Skeletal muscle satellite cell (primary cell): Measurements from ENCODE around the gene GPC6.

ENCODE experiments used
- H3K27me3 ChIP-seq: 2 replicates; pipeline ENCODE4 v1.7.0; 2013; ENCODE audit warnings: low read length; ENCODE audit not compliant: control insufficient read depth, insufficient read depth
- H3K36me3 ChIP-seq: 2 replicates; pipeline ENCODE4 v1.7.0; 2013; ENCODE audit warnings: mild to moderate bottlenecking, control low read depth, low read length; ENCODE audit not compliant: insufficient read depth
- H3K4me1 ChIP-seq: 2 replicates; pipeline ENCODE4 v1.7.0; 2013; ENCODE audit warnings: low read length; ENCODE audit not compliant: control insufficient read depth, insufficient read depth
- H3K4me2 ChIP-seq: 2 replicates; pipeline ENCODE4 v1.7.0; 2013; ENCODE audit warnings: mild to moderate bottlenecking, low read length
- H3K4me3 ChIP-seq: 2 replicates; pipeline ENCODE4 v1.7.0; 2013; ENCODE audit warnings: low read length
- H3K9ac ChIP-seq: 2 replicates; pipeline ENCODE4 v1.7.0; 2013; ENCODE audit warnings: mild to moderate bottlenecking, low read depth, low read length, moderate library complexity
- H3K9me3 ChIP-seq: replicated peaks from 2 replicates; pipeline ENCODE4 v1.7.0; 2013; ENCODE audit warnings: mild to moderate bottlenecking, control low read depth, low read length

GPC6 gene

GRCh38 chr13:94233401-94233800 lies 1006.8 kb downstream of the GPC6 start:
- Histone ChIP-seq H3K27me3 (no peaks in the 10 kb centered on the region), H3K9me3 (no peaks in the 10 kb centered on the region), H3K36me3 (no peaks in the 10 kb centered on the region), H3K9ac (peak overlapping the region; percentile 59), H3K4me3 (no peak overlapping the region), H3K4me2 (peak overlapping the region; percentile 42), H3K4me1 (peaks cover 36% of the 10 kb centered on the region)

DNA sequence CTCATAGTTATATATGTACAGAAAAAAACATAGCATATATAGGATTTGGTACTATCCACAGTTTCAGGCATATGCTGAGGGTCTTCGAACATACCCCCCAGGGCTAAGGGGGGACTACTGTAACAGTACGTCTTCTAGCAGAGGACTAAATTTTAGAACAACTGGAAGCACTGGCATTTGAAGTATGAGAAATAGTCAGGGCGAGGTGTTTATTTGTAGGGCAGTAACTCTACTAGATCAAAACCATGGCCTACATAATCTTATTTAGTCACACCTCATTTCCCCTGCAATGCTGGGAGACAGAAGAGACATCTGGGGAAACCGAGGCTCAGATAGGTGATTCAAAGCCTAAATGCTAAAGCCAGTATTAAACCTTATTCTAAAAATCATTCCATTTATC lies 1007.2 kb downstream of the GPC6 start:
- Histone ChIP-seq H3K9me3 (no peaks in the 10 kb centered on the region), H3K9ac (peak overlapping the region; percentile 59), H3K4me1 (peaks cover 41% of the 10 kb centered on the region), H3K36me3 (no peaks in the 10 kb centered on the region), H3K4me2 (peak overlapping the region; percentile 42), H3K27me3 (no peaks in the 10 kb centered on the region), H3K4me3 (no peak overlapping the region)

GRCh38 chr13:94234738-94235137 lies 1008.1 kb downstream of the GPC6 start:
- Histone ChIP-seq H3K4me2 (no peak overlapping the region), H3K36me3 (no peaks in the 10 kb centered on the region), H3K9ac (no peak overlapping the region), H3K27me3 (no peaks in the 10 kb centered on the region), H3K4me1 (peaks cover 50% of the 10 kb centered on the region), H3K9me3 (no peaks in the 10 kb centered on the region), H3K4me3 (no peak overlapping the region)

- no peaks in the 10 kb centered on the region for H3K9me3 ChIP-seq
- no peak overlapping the region for H3K4me3 ChIP-seq
- H3K4me2 ChIP-seq: peak overlapping the region; percentile 5
- H3K27me3 ChIP-seq: no peaks in the 10 kb centered on the region
- H3K9ac ChIP-seq: no peak overlapping the region
- peaks cover 54% of the 10 kb centered on the region for H3K4me1 ChIP-seq
- no peaks in the 10 kb centered on the region for H3K36me3 ChIP-seq
Measured at GRCh38 chr13:94236132-94236531, 1009.5 kb downstream of the GPC6 start.

- Histone ChIP-seq H3K36me3 (no peaks in the 10 kb centered on the region), H3K9me3 (no peaks in the 10 kb centered on the region), H3K27me3 (no peaks in the 10 kb centered on the region), H3K4me2 (peak overlapping the region; percentile 5), H3K4me3 (no peak overlapping the region), H3K4me1 (peaks cover 54% of the 10 kb centered on the region), H3K9ac (no peak overlapping the region)
Measured at GRCh38 chr13:94236872-94237271, 1010.3 kb downstream of the GPC6 start.

- no peaks in the 10 kb centered on the region for H3K27me3 ChIP-seq
- no peaks in the 10 kb centered on the region for H3K36me3 ChIP-seq
- H3K9me3 ChIP-seq: no peaks in the 10 kb centered on the region
- peaks cover 45% of the 10 kb centered on the region for H3K4me1 ChIP-seq
- H3K4me2 ChIP-seq: peak overlapping the region; percentile 29
- no peak overlapping the region for H3K4me3 ChIP-seq
- H3K9ac ChIP-seq: peak overlapping the region; percentile 55
Measured at GRCh38 chr13:94239135-94239534, 1012.5 kb downstream of the GPC6 start.

DNA sequence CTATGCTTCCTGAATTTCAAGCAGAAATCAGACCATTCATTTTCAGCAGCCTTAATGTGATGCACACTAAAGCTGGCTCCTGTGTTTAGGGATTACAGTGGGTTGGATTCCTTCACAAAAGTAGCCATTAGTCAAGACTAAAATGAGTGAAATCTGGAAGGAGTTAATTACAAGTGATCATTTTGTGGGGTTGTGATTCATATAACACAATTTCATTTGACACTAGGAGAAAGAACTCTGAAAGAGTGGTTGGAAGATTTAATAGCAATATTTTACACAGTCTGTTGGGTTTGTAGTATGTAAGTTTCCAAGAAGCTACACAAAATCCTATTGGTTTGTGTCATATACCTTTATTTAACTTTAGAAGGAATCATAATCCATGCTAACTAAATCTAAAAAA lies 1015.9 kb downstream of the GPC6 start:
- H3K4me3 ChIP-seq: no peak overlapping the region
- peaks cover 7% of the 10 kb centered on the region for H3K9me3 ChIP-seq
- H3K27me3 ChIP-seq: no peaks in the 10 kb centered on the region
- no peak overlapping the region for H3K9ac ChIP-seq
- H3K36me3 ChIP-seq: no peaks in the 10 kb centered on the region
- no peak overlapping the region for H3K4me2 ChIP-seq
- peaks cover 27% of the 10 kb centered on the region for H3K4me1 ChIP-seq

DNA sequence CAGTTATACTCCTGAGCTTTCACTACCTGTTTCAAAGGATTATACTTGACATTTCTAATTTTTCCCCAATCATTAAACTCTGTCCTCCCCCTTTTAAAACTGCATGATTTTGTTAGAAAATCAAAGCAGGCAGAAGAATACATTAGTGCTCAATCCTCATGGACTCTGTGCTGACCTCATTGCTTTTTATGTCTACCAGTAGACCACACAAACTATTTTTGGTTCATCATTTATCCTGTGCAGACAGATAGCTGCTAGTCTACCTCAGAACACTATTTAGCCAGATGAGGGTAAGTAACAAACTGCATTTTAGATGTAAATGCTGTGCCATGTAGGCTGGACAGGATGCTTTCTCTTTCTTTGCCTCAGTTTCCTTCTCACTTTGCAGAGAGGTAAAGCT lies 1016.9 kb downstream of the GPC6 start:
- peaks cover 7% of the 10 kb centered on the region for H3K9me3 ChIP-seq
- no peaks in the 10 kb centered on the region for H3K36me3 ChIP-seq
- H3K9ac ChIP-seq: no peak overlapping the region
- peaks cover 23% of the 10 kb centered on the region for H3K4me1 ChIP-seq
- no peak overlapping the region for H3K4me3 ChIP-seq
- H3K4me2 ChIP-seq: no peak overlapping the region
- no peaks in the 10 kb centered on the region for H3K27me3 ChIP-seq

GRCh38 chr13:94246495-94246894 lies 1019.9 kb downstream of the GPC6 start:
- H3K27me3 ChIP-seq: no peaks in the 10 kb centered on the region
- no peak overlapping the region for H3K9ac ChIP-seq
- no peaks in the 10 kb centered on the region for H3K36me3 ChIP-seq
- peaks cover 25% of the 10 kb centered on the region for H3K4me1 ChIP-seq
- peaks cover 7% of the 10 kb centered on the region for H3K9me3 ChIP-seq
- no peak overlapping the region for H3K4me2 ChIP-seq
- no peak overlapping the region for H3K4me3 ChIP-seq

DNA sequence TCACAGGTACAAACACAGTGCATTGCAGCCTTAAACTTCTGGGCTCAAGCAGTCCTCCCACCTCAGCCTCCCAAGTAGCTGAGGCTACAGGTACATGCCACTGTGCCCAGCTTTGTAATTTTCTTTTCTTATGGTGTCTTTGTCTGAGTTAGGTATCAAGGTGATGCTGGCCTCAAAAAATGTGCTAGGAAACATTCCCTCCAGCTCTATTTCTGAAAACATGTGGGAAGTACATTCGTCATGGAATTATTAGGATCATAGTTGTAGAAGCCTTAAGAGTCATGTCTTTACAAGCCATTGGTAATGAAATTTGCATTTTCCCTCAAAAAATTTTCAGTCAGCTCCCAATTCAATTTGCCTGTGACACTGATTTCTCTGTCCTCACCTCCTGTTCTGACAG lies 1021.3 kb downstream of the GPC6 start:
- no peak overlapping the region for H3K9ac ChIP-seq
- no peak overlapping the region for H3K4me3 ChIP-seq
- no peak overlapping the region for H3K4me2 ChIP-seq
- H3K9me3 ChIP-seq: peaks cover 7% of the 10 kb centered on the region
- H3K27me3 ChIP-seq: no peaks in the 10 kb centered on the region
- no peaks in the 10 kb centered on the region for H3K36me3 ChIP-seq
- H3K4me1 ChIP-seq: peaks cover 38% of the 10 kb centered on the region

GRCh38 chr13:94248454-94249228 lies 1022.0 kb downstream of the GPC6 start:
- Histone ChIP-seq H3K27me3 (no peaks in the 10 kb centered on the region), H3K9ac (peak overlapping the region; percentile 21)

DNA sequence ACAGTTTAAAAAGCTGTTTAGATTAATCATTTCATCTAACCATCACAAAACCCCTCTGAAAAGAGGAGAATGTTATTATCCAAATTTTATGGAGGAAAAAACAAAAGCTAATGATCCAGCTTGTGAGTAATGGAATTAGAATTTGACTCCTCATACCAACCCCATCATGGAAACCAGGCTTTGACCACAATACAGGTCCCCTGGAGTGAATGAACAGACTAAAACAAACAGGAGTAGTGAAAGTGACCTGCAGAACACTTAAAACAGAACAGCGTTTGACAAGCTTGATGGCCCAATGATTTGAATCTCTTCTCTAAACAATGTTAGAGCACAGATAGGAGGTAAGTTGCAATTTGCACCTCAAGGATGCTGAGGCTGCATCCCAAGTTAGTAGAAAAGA lies 1022.9 kb downstream of the GPC6 start:
- Histone ChIP-seq H3K4me1 (peaks cover 40% of the 10 kb centered on the region), H3K4me3 (no peak overlapping the region), H3K9ac (peak overlapping the region; percentile 21), H3K36me3 (no peaks in the 10 kb centered on the region), H3K27me3 (no peaks in the 10 kb centered on the region), H3K4me2 (peak overlapping the region; percentile 52), H3K9me3 (peaks cover 7% of the 10 kb centered on the region)

More at GRCh38 chr13:94248454-94249228, 1022.0 kb downstream of the GPC6 start:
- Histone ChIP-seq H3K9me3 (peaks cover 7% of the 10 kb centered on the region), H3K4me1 (peaks cover 36% of the 10 kb centered on the region), H3K4me3 (no peak overlapping the region), H3K4me2 (peak overlapping the region; percentile 31), H3K36me3 (no peaks in the 10 kb centered on the region)
